ENCODE data around the gene GCH1. TPM values are rescaled to one million over a fixed set of nuclear protein-coding genes. Genes with fewer than 3 reads are reported as not detected.

GCH1 gene
- 10 to 100 TPM; 41.7 to 53.2 (median 52.0) TPM for polyA plus RNA-seq

- peaks cover 46 to 52% of the 10 kb centered on the region in 2 donors for H3K4me1 Mint-ChIP-seq
- H3K9me3 Mint-ChIP-seq, result no peaks in the 10 kb centered on the region
- peak within 1 kb of the TSS; percentile 89 to 93 (median 90) for H3K4me3 Mint-ChIP-seq
- DNase-seq, result peak; percentile 79 to 83 (median 81)
- H3K36me3 Mint-ChIP-seq, result peaks cover 0 to 2% (median 0%) of the 10 kb centered on the region in 3 donors
- peaks cover 2 to 15% (median 4%) of the 10 kb centered on the region in 3 donors for H3K27me3 Mint-ChIP-seq (ENCODE audit: low read depth in 3 of 3)
- peak within 1 kb of the TSS; percentile 86 to 98 (median 93) for H3K27ac Mint-ChIP-seq
These were observed at the start of gene GCH1 for GRCh38 chr14:54902521-54903420. TSS of gene GCH1 (minus strand) at chr14:54902826. CDS start at chr14:54902663, 163 bp downstream.

DNA sequence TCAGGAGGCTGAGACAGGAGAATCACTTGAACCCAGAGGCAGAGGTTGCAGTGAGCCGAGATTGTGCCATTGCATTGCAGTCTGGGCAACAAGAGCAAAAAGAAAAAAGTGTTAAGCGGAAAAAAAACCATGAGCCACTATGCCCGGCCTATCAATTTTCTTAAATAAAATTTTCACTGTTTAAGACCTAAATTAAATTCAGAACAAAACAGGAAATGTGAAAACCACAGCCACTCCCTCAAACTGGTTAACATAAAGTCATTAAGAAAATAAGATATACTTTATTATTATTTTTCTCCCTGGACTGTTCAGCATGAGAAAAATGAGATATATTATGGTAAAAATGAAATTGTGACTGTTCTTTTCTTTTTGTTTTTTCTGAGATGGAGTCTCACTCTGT, 44.6 kb upstream of the GCH1 start:
- H3K4me3 Mint-ChIP-seq, result peak overlapping the region in 3 of 5 donors; percentile 17 to 38 (median 24)
- H3K27me3 Mint-ChIP-seq (ENCODE audit: low read depth in 3 of 3), result peaks cover 0 to 3% (median 0%) of the 10 kb centered on the region in 3 donors
- H3K36me3 Mint-ChIP-seq, result peaks cover 0 to 15% (median 12%) of the 10 kb centered on the region in 3 donors
- H3K27ac Mint-ChIP-seq, result peak overlapping the region in 1 of 6 donors; percentile 39
- H3K4me1 Mint-ChIP-seq, result peaks cover 7 to 12% of the 10 kb centered on the region in 2 donors
- no peak for DNase-seq
- H3K9me3 Mint-ChIP-seq, result no peaks in the 10 kb centered on the region

GRCh38 chr14:54946500-54946899, 43.9 kb upstream of the GCH1 start:
- Mint-ChIP-seq H3K27me3 (ENCODE audit: low read depth in 3 of 3) (peaks cover 0 to 3% (median 0%) of the 10 kb centered on the region in 3 donors), H3K27ac (no peak overlapping the region), H3K4me3 (peak overlapping the region in 1 of 5 donors; percentile 17), H3K36me3 (peaks cover 0 to 15% (median 12%) of the 10 kb centered on the region in 3 donors), H3K4me1 (peaks cover 7 to 12% of the 10 kb centered on the region in 2 donors), H3K9me3 (no peaks in the 10 kb centered on the region)
- DNase-seq, result no peak

GRCh38 chr14:54944737-54945391, 42.2 kb upstream of the GCH1 start:
- H3K27me3 Mint-ChIP-seq (ENCODE audit: low read depth in 3 of 3), result peaks cover 0 to 3% (median 0%) of the 10 kb centered on the region in 3 donors
- H3K4me3 Mint-ChIP-seq, result no peak overlapping the region
- peaks cover 7 to 12% of the 10 kb centered on the region in 2 donors for H3K4me1 Mint-ChIP-seq
- no peaks in the 10 kb centered on the region for H3K9me3 Mint-ChIP-seq
- DNase-seq, result no peak
- peak overlapping the region in 1 of 6 donors; percentile 31 for H3K27ac Mint-ChIP-seq
- H3K36me3 Mint-ChIP-seq, result peaks cover 0 to 22% (median 15%) of the 10 kb centered on the region in 3 donors

- peaks cover 0 to 18% (median 7%) of the 10 kb centered on the region in 3 donors for H3K36me3 Mint-ChIP-seq
- peaks cover 7 to 9% of the 10 kb centered on the region in 2 donors for H3K4me1 Mint-ChIP-seq
- no peaks in the 10 kb centered on the region for H3K9me3 Mint-ChIP-seq
- H3K27me3 Mint-ChIP-seq (ENCODE audit: low read depth in 3 of 3), result peaks cover 0 to 3% (median 0%) of the 10 kb centered on the region in 3 donors
- no peak overlapping the region for H3K4me3 Mint-ChIP-seq
- DNase-seq, result no peak
- no peak overlapping the region for H3K27ac Mint-ChIP-seq
These were observed 40.3 kb upstream of the GCH1 start for GRCh38 chr14:54942913-54943312.

GRCh38 chr14:54936816-54937215, 34.2 kb upstream of the GCH1 start:
- Mint-ChIP-seq H3K27ac (no peak overlapping the region), H3K36me3 (peaks cover 0 to 6% (median 3%) of the 10 kb centered on the region in 3 donors), H3K27me3 (ENCODE audit: low read depth in 3 of 3) (no peaks in the 10 kb centered on the region), H3K9me3 (no peaks in the 10 kb centered on the region), H3K4me3 (no peak overlapping the region), H3K4me1 (no peaks in the 10 kb centered on the region)
- no peak for DNase-seq

DNA sequence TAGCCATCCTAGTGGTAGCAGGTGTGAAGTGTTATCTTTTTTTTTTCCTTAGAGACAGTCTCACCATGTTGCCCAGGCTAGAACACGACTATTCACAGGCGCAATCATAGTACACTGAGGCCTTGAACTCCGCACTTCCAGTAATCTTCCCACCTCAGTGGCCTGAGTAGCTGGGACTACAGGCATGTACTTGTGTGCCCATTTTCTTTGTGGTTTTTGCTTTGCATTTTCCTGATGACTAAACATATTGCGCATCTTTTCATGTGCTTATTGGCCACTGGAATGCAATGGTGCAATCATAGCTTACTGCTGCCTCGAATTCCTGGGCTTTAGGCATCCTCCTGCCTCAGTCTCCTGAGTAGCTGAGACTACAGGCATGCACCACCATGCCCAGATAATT, 33.3 kb upstream of the GCH1 start:
- no peaks in the 10 kb centered on the region for H3K9me3 Mint-ChIP-seq
- H3K36me3 Mint-ChIP-seq, result peaks cover 0 to 6% (median 0%) of the 10 kb centered on the region in 3 donors
- H3K4me3 Mint-ChIP-seq, result no peak overlapping the region
- no peaks in the 10 kb centered on the region for H3K4me1 Mint-ChIP-seq
- no peaks in the 10 kb centered on the region for H3K27me3 Mint-ChIP-seq (ENCODE audit: low read depth in 3 of 3)
- DNase-seq, result no peak
- no peak overlapping the region for H3K27ac Mint-ChIP-seq

DNA sequence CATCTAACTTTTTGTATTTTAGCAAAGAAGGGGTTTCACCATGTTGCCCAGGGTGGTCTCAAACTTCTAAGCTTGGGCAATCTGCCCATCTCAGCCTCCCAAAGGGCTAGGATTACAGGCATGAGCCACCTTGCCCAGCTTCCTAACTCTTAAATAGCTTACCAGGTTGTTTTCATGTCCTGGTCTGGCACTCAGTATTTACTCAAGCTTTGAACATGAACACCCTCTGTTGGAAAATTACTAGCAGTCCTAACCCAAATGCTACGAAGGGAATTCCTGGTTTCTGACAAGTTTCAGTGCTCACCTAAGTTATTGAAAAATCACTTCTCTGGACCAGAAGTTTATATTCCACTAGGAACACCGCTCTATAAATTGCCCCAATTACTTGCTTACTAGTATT, 32.5 kb upstream of the GCH1 start:
- no peak overlapping the region for H3K27ac Mint-ChIP-seq
- no peak overlapping the region for H3K4me3 Mint-ChIP-seq
- no peaks in the 10 kb centered on the region for H3K36me3 Mint-ChIP-seq
- H3K27me3 Mint-ChIP-seq (ENCODE audit: low read depth in 3 of 3), result no peaks in the 10 kb centered on the region
- H3K4me1 Mint-ChIP-seq, result no peaks in the 10 kb centered on the region
- no peak for DNase-seq
- H3K9me3 Mint-ChIP-seq, result no peaks in the 10 kb centered on the region

DNA sequence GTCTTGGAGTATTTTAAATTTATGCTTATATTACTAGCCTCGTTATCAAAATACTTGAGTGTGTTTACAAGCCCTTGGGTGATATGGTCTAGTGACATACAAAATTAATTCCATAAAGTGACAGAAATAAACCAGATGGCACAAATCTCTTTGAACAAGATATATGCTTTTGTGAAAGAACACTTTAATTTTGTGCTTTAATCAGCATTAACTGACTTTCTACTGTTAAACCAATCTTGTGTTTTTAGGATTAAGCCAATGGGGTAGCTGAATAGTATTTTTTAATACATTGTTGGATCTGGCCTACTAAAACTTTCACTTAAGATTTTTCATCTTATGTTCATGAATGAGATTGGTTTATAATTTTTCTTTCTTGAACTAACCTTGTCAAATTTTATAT, 30.4 kb upstream of the GCH1 start:
- H3K4me3 Mint-ChIP-seq, result no peak overlapping the region

DNA sequence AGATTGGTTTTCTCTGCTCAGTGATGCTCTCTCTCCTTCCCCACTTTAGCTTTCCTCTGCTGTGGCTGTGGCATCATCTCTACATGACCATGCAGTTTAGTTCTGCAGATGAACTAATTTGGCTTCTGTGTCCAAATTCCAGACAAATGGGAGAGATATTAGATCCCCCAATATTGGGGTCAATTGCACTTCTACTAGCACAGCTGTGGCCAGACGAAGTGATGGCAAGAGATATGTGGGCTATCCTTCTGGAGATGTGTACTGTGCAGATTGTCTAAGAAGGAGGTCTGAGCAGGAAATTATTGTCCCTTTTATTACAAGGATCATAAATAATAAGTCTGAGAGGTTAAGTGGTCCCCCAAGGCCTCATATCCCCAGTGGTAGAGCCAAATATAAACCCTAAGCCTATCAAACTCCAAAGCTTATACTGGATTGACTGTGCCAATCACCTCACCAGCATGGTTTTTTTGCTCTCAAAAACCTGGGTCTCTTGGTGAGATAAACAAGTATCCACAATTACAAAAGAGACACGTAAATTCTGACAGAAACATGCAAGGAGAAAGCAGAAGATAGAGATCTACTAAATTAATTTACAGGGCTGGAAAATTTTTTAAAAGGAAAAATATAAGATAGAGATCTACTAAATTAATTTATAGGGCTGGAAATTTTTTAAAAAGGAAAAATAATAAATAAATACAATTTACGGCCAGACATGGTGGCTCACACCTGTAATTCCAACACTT, 29.1 kb upstream of the GCH1 start:
- H3K27ac Mint-ChIP-seq, result no peak overlapping the region
- DNase-seq, result no peak
- no peak overlapping the region for H3K4me3 Mint-ChIP-seq
- peaks cover 0 to 2% (median 1%) of the 10 kb centered on the region in 3 donors for H3K27me3 Mint-ChIP-seq (ENCODE audit: low read depth in 3 of 3)
- no peaks in the 10 kb centered on the region for H3K36me3 Mint-ChIP-seq
- H3K4me1 Mint-ChIP-seq, result no peaks in the 10 kb centered on the region
- H3K9me3 Mint-ChIP-seq, result no peaks in the 10 kb centered on the region

More for the DNA sequence above, 30.4 kb upstream of the GCH1 start:
- Mint-ChIP-seq H3K36me3 (no peaks in the 10 kb centered on the region), H3K27me3 (ENCODE audit: low read depth in 3 of 3) (peaks cover 0 to 1% (median 0%) of the 10 kb centered on the region in 3 donors), H3K27ac (no peak overlapping the region), H3K9me3 (no peaks in the 10 kb centered on the region), H3K4me1 (no peaks in the 10 kb centered on the region)
- DNase-seq, result no peak

DNA sequence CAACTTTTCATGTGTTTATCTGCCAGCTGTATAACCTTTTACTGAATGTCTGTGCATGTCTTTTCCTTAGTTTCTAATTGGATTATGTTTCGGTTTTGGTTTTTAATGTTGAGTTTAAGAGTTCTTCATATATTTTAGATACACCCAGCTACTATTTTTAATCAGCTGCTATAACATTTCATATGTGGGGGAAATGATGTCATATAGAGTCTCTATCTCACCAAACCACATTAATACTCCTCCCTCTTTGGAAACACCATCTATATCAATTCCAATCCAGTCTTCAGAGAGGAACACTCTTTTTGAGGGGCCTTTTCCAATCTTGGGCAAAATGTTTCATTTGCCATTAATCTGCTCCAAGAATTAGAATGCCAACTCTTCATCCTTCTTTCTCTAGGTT, 28.5 kb upstream of the GCH1 start:
- peaks cover 0 to 2% (median 1%) of the 10 kb centered on the region in 3 donors for H3K27me3 Mint-ChIP-seq (ENCODE audit: low read depth in 3 of 3)
- no peaks in the 10 kb centered on the region for H3K4me1 Mint-ChIP-seq
- H3K27ac Mint-ChIP-seq, result no peak overlapping the region
- H3K9me3 Mint-ChIP-seq, result no peaks in the 10 kb centered on the region
- no peak overlapping the region for H3K4me3 Mint-ChIP-seq
- no peak for DNase-seq
- no peaks in the 10 kb centered on the region for H3K36me3 Mint-ChIP-seq

DNA sequence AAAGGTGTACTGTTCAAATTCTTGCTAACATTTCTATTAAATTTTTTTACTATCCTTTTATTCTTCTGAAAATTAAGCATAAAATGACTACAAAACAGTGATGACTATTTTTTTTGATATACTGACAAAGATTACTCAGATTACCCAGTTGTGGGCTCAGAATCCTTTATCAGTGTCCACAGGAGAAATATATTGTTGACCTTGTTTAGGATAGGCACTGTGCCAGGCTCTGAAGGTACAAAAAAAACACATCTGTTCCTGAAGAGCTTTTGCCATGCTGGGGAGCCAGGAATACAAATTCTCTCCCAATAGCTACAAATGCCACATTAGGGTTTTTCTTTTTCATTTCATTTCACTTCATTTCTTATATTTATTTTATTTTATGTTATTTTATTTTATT, 26.9 kb upstream of the GCH1 start:
- no peak overlapping the region for H3K4me3 Mint-ChIP-seq
- no peaks in the 10 kb centered on the region for H3K36me3 Mint-ChIP-seq
- DNase-seq, result no peak
- no peak overlapping the region for H3K27ac Mint-ChIP-seq
- H3K4me1 Mint-ChIP-seq, result no peaks in the 10 kb centered on the region
- peaks cover 0 to 2% (median 1%) of the 10 kb centered on the region in 3 donors for H3K27me3 Mint-ChIP-seq (ENCODE audit: low read depth in 3 of 3)
- H3K9me3 Mint-ChIP-seq, result no peaks in the 10 kb centered on the region

DNA sequence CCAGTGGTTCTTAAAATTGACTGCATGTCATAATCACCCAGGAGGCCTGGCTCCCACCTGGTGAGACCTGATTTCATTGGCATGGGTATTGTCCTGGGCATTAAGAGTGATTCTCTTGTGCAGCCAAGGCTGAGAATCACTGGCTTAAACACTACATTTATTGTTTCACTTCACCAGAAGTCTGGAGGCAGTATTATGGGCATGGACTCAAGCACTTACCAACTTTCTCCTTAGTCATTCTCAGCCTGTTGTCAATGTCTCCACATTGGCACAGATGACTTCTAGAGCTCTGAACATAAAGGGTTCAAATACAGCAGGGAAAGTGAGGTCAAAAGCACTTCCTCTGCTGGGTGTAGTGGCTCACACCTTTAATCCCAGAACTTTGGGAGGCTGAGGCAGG, 25.6 kb upstream of the GCH1 start:
- Mint-ChIP-seq H3K4me3 (no peak overlapping the region), H3K9me3 (no peaks in the 10 kb centered on the region), H3K4me1 (no peaks in the 10 kb centered on the region), H3K27ac (no peak overlapping the region), H3K36me3 (no peaks in the 10 kb centered on the region), H3K27me3 (ENCODE audit: low read depth in 3 of 3) (peaks cover 0 to 2% (median 1%) of the 10 kb centered on the region in 3 donors)
- DNase-seq, result no peak
